ENCODE measurements around the gene NPFFR2.
"Not testable (repeated sequence)": the region's sequence is repeated elsewhere in the genome, so short reads cannot be mapped to it uniquely, and the experiment has no call there.

Gene NPFFR2

GRCh38 chr4:72084587-72085011, 52.8 kb downstream of the NPFFR2 start:
- Mint-ChIP-seq H3K27me3 (no peaks in the 10 kb centered on the region), H3K4me3 (no peak overlapping the region), H3K36me3 (no peaks in the 10 kb centered on the region), H3K9me3 (peaks cover 2% of the 10 kb centered on the region), H3K27ac (no peak overlapping the region), H3K4me1 (no peaks in the 10 kb centered on the region)
- DNase-seq (ENCODE audit: low spot score in 2 of 2) (no peak), ATAC-seq (ENCODE audit: low read depth) (no peak)

GRCh38 chr4:72090606-72091005, 58.8 kb downstream of the NPFFR2 start:
- not testable (repeated sequence) for H3K27me3 Mint-ChIP-seq; DNase-seq (ENCODE audit: low spot score in 2 of 2); ATAC-seq (ENCODE audit: low read depth); H3K27ac Mint-ChIP-seq; H3K9me3 Mint-ChIP-seq; H3K36me3 Mint-ChIP-seq; H3K4me1 Mint-ChIP-seq; H3K4me3 Mint-ChIP-seq

- DNase-seq (ENCODE audit: low spot score in 2 of 2) (no peak), ATAC-seq (ENCODE audit: low read depth) (no peak)
- no peaks in the 10 kb centered on the region for H3K27me3 Mint-ChIP-seq
- no peaks in the 10 kb centered on the region for H3K36me3 Mint-ChIP-seq
- no peaks in the 10 kb centered on the region for H3K4me1 Mint-ChIP-seq
- H3K9me3 Mint-ChIP-seq: peaks cover 1% of the 10 kb centered on the region
- H3K4me3 Mint-ChIP-seq: no peak overlapping the region
- no peak overlapping the region for H3K27ac Mint-ChIP-seq
Observed at GRCh38 chr4:72094059-72094797, 62.4 kb downstream of the NPFFR2 start.

DNA sequence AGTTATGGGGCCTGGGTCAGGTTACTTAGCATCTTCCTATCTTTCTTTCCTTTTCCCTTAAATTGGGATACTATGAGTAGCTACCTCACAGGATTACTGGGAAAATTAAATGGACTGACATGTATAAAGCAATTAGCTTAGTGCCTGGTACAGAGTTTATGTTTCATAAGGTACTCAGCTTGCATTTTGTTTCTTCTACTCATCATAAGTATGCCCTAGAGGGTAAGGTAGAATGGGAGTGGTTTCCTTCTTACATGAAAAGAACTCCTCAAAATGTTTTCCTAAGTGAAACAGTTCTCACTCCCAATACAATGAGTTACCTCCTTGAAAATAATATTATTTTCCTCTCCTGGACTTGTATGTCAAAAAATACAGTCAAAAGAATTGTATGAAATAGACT, 75.7 kb downstream of the NPFFR2 start:
- H3K4me1 Mint-ChIP-seq: no peaks in the 10 kb centered on the region
- ATAC-seq (ENCODE audit: low read depth) (no peak), DNase-seq (ENCODE audit: low spot score in 2 of 2) (no peak)
- H3K9me3 Mint-ChIP-seq: no peaks in the 10 kb centered on the region
- H3K27me3 Mint-ChIP-seq: no peaks in the 10 kb centered on the region
- H3K36me3 Mint-ChIP-seq: no peaks in the 10 kb centered on the region
- H3K27ac Mint-ChIP-seq: no peak overlapping the region
- no peak overlapping the region for H3K4me3 Mint-ChIP-seq

DNA sequence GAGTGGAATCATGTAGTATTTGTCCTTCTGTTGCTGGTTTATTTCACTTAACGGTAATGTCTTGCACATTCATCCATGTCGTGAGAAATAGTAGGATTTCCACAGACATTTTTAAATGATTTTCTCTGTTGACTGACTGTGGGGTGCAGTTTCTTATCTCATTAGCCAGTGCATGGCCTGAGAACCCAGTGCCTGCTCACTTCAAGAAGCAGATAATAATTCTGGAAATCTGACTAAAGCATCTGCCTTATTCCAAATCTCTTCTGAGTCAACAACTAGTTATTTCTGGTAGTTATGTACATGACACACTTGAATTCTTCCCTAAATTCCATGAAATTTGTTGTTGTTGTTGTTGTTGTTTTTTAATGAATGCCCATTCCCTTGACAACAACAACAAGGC, 77.6 kb downstream of the NPFFR2 start:
- no peaks in the 10 kb centered on the region for H3K27me3 Mint-ChIP-seq
- DNase-seq (ENCODE audit: low spot score in 2 of 2) (no peak), ATAC-seq (ENCODE audit: low read depth) (no peak)
- H3K36me3 Mint-ChIP-seq: no peaks in the 10 kb centered on the region
- no peak overlapping the region for H3K4me3 Mint-ChIP-seq
- no peak overlapping the region for H3K27ac Mint-ChIP-seq
- H3K4me1 Mint-ChIP-seq: no peaks in the 10 kb centered on the region
- H3K9me3 Mint-ChIP-seq: no peaks in the 10 kb centered on the region

- H3K9me3 Mint-ChIP-seq: no peaks in the 10 kb centered on the region
- H3K4me3 Mint-ChIP-seq: no peak overlapping the region
- no peaks in the 10 kb centered on the region for H3K36me3 Mint-ChIP-seq
- DNase-seq (ENCODE audit: low spot score in 2 of 2) (no peak), ATAC-seq (ENCODE audit: low read depth) (peak; percentile 43)
- H3K27ac Mint-ChIP-seq: no peak overlapping the region
- H3K4me1 Mint-ChIP-seq: no peaks in the 10 kb centered on the region
- no peaks in the 10 kb centered on the region for H3K27me3 Mint-ChIP-seq
Observed at GRCh38 chr4:72109959-72110497, 78.2 kb downstream of the NPFFR2 start.

GRCh38 chr4:72110886-72111285, 79.1 kb downstream of the NPFFR2 start:
- H3K4me3 Mint-ChIP-seq: no peak overlapping the region
- ATAC-seq (ENCODE audit: low read depth) (no peak), DNase-seq (ENCODE audit: low spot score in 2 of 2) (no peak)
- no peak overlapping the region for H3K27ac Mint-ChIP-seq
- H3K36me3 Mint-ChIP-seq: no peaks in the 10 kb centered on the region
- H3K9me3 Mint-ChIP-seq: no peaks in the 10 kb centered on the region
- H3K4me1 Mint-ChIP-seq: no peaks in the 10 kb centered on the region
- no peaks in the 10 kb centered on the region for H3K27me3 Mint-ChIP-seq

DNA sequence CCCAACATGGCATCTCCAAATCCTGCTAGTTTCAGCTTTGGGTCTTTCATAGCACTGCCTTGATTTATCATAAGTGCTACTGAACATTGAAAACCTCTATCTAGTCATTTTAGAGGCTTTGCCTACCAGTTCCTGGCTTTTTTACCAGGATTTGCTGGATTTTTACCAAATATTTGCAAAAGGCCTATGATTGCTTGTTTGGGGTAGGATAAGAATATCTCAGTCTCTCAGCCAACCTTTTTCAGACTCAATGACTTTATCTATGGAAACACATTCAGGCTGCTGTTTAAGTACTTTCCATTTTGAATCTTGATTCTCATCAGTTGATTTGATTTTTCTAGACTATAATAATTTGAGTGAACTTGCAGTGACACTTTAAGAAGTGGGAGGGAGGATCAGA, 80.1 kb downstream of the NPFFR2 start:
- H3K36me3 Mint-ChIP-seq: no peaks in the 10 kb centered on the region
- ATAC-seq (ENCODE audit: low read depth): no peak
- H3K4me3 Mint-ChIP-seq: no peak overlapping the region
- H3K4me1 Mint-ChIP-seq: no peaks in the 10 kb centered on the region
- H3K27ac Mint-ChIP-seq: no peak overlapping the region
- no peaks in the 10 kb centered on the region for H3K9me3 Mint-ChIP-seq
- H3K27me3 Mint-ChIP-seq: no peaks in the 10 kb centered on the region
- no peak for DNase-seq (ENCODE audit: low spot score in 2 of 2)

DNA sequence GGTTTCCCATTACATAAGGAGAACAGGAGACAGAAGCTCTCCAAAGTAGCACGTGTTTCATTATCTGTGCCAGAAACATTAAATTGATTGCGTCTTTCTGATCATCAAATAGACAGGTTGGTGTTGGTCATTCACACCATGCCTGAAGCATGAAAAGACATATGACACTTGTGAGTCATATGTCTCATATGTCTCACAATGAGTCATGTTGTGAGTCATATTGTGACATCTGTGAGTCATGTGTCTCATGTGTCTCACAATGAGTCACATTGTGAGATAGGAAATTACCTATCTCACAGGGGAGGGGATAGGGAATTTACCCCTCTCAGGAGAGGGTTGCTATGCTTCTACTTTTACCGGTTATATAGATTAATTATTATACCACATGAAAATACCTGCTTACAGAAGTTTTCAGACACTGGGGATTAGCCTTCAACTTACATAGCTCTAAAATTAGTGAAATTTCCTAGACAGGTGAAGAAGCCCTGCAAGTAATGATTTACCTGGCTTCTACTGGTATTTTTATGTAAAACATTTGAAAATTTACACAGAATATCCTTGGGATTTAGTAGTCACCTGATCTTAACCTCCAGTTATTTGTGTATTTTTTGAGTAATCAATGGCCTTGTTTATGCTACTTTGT, 80.8 kb downstream of the NPFFR2 start:
- peak; percentile 47 for ATAC-seq (ENCODE audit: low read depth)

GRCh38 chr4:72118017-72118416, 86.2 kb downstream of the NPFFR2 start:
- Mint-ChIP-seq H3K27ac (no peak overlapping the region), H3K4me1 (no peaks in the 10 kb centered on the region), H3K27me3 (no peaks in the 10 kb centered on the region), H3K4me3 (no peak overlapping the region), H3K9me3 (no peaks in the 10 kb centered on the region), H3K36me3 (no peaks in the 10 kb centered on the region)
- DNase-seq (ENCODE audit: low spot score in 2 of 2) (no peak), ATAC-seq (ENCODE audit: low read depth) (no peak)

More for the DNA sequence above, 80.8 kb downstream of the NPFFR2 start:
- Mint-ChIP-seq H3K27ac (peak overlapping the region; percentile 45), H3K9me3 (no peaks in the 10 kb centered on the region), H3K4me3 (no peak overlapping the region), H3K4me1 (no peaks in the 10 kb centered on the region), H3K27me3 (no peaks in the 10 kb centered on the region), H3K36me3 (no peaks in the 10 kb centered on the region)
- DNase-seq (ENCODE audit: low spot score in 2 of 2): no peak

DNA sequence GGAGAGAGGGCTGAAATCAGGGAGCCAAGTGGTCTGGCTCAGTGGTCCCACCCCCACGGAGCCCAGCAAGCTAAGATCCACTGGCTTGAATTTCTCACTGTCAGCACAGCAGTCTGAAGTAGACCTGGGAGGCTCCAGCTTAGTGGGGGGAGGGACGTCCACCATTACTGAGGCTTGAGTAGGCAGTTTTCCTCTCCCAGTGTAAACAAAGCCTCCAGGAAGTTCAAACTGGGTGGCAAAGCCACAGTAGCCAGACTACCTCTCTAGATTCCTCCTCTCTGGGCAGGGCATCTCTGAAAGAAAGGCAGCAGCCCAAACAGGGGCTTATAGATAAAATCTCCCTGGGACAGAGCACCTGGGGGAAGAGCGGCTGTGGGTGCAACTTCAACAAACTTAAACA, 88.1 kb downstream of the NPFFR2 start:
- Mint-ChIP-seq H3K27me3 (no peaks in the 10 kb centered on the region), H3K36me3 (no peaks in the 10 kb centered on the region), H3K9me3 (no peaks in the 10 kb centered on the region), H3K4me3 (no peak overlapping the region), H3K4me1 (no peaks in the 10 kb centered on the region), H3K27ac (no peak overlapping the region)
- DNase-seq (ENCODE audit: low spot score in 2 of 2): no peak
- ATAC-seq (ENCODE audit: low read depth): no peak

- no peaks in the 10 kb centered on the region for H3K4me1 Mint-ChIP-seq
- ATAC-seq (ENCODE audit: low read depth) (no peak), DNase-seq (ENCODE audit: low spot score in 2 of 2) (no peak)
- H3K36me3 Mint-ChIP-seq: no peaks in the 10 kb centered on the region
- H3K9me3 Mint-ChIP-seq: no peaks in the 10 kb centered on the region
- H3K4me3 Mint-ChIP-seq: no peak overlapping the region
- H3K27me3 Mint-ChIP-seq: no peaks in the 10 kb centered on the region
- H3K27ac Mint-ChIP-seq: no peak overlapping the region
Observed at GRCh38 chr4:72128741-72129140, 96.9 kb downstream of the NPFFR2 start.

- no peaks in the 10 kb centered on the region for H3K4me1 Mint-ChIP-seq
- no peak overlapping the region for H3K27ac Mint-ChIP-seq
- no peak overlapping the region for H3K4me3 Mint-ChIP-seq
- ATAC-seq (ENCODE audit: low read depth): no peak
- no peak for DNase-seq (ENCODE audit: low spot score in 2 of 2)
- H3K27me3 Mint-ChIP-seq: no peaks in the 10 kb centered on the region
- H3K36me3 Mint-ChIP-seq: no peaks in the 10 kb centered on the region
- no peaks in the 10 kb centered on the region for H3K9me3 Mint-ChIP-seq
Observed at GRCh38 chr4:72136429-72136828, 104.6 kb downstream of the NPFFR2 start.

DNA sequence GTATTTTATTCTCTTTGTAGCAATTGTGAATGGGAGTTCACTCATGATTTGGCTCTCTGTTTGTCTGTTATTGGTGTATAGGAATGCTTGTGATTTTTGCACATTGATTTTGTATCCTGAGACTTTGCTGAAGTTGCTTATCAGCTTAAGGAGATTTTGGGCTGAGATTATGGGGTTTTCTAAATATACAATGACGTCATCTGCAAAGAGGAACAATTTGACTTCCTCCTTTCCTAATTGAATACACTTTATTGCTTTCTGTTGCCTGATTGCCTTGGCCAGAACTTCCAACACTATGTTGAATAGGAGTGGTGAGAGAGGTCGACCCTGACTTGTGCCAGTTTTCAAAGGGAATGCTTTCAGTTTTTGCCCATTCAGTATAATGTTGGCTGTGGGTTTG, 108.2 kb downstream of the NPFFR2 start:
- H3K9me3 Mint-ChIP-seq: not testable (repeated sequence)

DNA sequence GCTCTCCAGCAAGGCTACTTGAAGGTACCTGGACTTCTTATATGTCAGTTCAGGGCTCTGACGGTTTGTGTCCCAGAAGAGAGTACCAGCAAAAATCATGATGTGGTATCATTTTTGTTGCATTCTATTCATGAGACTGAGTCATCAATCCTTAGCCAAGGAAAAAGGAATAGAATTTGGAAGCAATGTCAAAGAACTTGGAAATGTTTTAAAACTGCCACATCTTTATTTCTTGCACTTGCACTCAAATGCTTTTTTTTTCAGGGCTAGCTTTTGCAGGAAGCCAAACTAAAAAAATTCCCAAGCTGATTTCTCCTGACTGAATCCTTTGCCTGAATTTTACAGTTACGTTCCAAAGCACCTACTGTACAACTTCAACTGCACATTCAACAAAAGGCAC, 112.4 kb downstream of the NPFFR2 start:
- H3K27ac Mint-ChIP-seq: no peak overlapping the region
- H3K27me3 Mint-ChIP-seq: no peaks in the 10 kb centered on the region
- H3K4me1 Mint-ChIP-seq: no peaks in the 10 kb centered on the region
- peaks cover 2% of the 10 kb centered on the region for H3K9me3 Mint-ChIP-seq
- H3K36me3 Mint-ChIP-seq: no peaks in the 10 kb centered on the region
- no peak for DNase-seq (ENCODE audit: low spot score in 2 of 2)
- H3K4me3 Mint-ChIP-seq: no peak overlapping the region
- ATAC-seq (ENCODE audit: low read depth): no peak

More for the DNA sequence above, 108.2 kb downstream of the NPFFR2 start:
- not testable (repeated sequence) for H3K4me3 Mint-ChIP-seq; H3K27ac Mint-ChIP-seq; H3K27me3 Mint-ChIP-seq; H3K4me1 Mint-ChIP-seq; DNase-seq (ENCODE audit: low spot score in 2 of 2); ATAC-seq (ENCODE audit: low read depth); H3K36me3 Mint-ChIP-seq
